ENCODE data around the gene ULK2.

Gene ULK2

DNA sequence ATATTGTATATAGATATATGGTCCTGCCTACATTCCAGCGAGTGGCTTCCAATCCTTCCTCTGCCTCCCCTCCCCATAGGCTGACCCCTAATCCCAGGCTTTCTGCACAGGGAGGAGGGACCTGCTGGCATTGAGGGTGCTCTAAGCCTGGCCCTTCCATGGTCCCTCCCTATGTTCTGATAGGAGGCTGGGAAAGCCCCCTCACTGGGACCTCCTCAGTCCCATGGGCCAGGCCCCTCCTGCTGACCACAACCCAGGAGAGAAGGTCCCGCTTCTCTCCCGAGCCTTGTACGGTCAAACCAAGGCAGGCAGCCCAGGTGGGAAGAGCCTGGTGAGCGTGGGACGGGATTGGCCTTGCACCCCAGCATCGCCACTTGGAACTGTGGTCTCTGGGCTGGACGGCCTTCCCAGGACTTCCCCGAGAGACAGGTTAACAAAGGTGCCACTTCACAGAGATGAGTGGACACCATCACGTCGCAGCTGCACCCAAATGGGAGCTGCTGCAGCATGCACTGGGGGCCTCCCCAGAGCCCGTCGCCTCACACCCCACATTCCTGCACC, 120.5 kb downstream of the ULK2 start:
- DNase-seq (ENCODE audit: low spot score), result no peak

DNA sequence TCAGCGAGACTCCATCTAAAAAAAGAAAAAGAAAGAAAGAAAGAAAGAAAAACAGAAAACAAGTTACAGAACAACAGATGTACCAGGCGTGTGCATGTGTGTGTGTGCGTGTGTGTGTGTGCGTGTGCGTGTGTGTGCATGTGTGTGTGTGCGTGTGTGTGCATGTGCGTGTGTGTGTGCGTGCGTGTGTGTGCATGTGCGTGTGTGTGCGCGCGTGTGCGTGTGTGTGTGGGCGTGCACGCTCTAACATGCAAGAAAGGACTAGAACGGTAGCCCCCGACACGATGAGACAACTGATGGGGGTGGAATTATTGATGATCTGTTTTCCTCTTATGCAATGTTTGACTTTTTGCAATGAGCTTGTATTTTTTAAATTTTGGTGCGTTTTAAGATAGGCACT, 121.2 kb downstream of the ULK2 start:
- no peak for DNase-seq (ENCODE audit: low spot score)

- DNase-seq (ENCODE audit: low spot score), result peak; percentile 94
Observed at GRCh38 chr17:19744922-19745757, 122.6 kb downstream of the ULK2 start.

- no peak for DNase-seq (ENCODE audit: low spot score)
Observed at GRCh38 chr17:19744492-19744891, 123.2 kb downstream of the ULK2 start.

DNA sequence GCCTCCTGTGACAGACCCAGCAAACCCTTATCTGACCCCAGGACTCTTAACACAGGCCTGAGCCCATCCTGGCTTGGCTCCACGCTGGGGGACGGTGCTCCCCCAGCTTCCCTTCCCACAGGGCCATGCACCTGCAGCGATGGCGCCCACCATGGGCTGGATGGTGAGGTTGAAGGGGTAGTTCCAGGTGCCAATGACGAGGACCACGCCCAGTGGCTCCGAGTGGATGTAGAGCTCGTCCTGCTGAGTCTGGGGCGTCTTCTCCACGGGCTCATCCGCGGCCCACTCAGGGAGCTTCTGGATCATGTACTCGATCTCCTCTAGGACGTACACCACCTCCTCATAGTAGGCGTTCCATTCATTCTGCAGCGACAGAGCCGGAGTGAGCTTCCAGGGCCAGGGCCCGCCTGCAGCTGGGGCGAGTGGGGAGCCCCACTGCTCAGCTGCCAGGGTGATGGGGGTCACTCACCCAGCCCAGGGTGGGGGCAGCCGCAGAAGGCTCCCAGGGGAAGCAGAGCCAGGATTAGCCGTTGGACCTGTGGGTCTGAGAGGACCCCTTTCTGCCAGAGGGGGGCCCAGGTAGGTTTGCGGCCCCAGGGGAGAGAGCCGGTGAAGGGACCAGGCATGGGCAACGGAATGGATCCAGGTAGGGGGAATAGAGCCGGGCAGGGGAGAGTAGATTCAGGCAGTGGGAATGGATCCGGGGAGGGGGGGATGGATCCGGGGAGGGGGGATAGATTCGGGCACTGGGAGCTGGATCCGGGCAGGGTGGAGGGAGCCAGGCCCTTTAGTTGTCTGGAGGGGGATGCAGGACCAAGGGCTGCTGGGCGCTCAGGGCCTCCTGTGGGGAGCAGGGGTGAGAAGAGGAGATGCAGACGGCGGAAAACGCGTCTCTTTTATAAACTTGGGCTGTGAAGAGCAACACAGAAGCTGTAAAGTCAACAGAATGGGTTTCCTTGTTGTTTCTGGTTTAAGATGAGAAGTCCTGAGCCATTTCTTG, 124.3 kb downstream of the ULK2 start:
- DNase-seq (ENCODE audit: low spot score), result no peak

DNA sequence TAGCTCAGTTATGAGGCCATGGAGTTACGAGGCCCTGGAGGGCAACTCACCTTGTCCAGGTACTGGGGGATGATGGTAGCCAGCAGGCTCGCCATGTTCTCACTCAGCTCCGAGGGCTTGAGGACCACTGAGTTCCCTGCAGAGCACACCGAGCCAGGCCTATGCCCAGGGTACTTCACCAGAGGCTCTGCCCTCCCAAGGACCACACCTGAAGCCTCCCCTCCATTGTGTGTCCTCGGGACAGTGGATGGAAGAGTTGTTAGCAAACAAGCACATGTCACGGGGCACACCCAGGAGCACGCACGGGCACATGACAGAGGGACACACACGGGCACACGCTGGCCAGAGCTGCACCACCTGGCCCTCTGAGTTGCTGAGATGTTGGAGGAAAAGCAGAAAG, 125.2 kb downstream of the ULK2 start:
- no peak for DNase-seq (ENCODE audit: low spot score)

- DNase-seq (ENCODE audit: low spot score), result no peak
Observed at GRCh38 chr17:19741832-19742457, 125.8 kb downstream of the ULK2 start.

GRCh38 chr17:19740933-19741332, 126.8 kb downstream of the ULK2 start:
- DNase-seq (ENCODE audit: low spot score), result no peak

GRCh38 chr17:19739241-19740201, 128.2 kb downstream of the ULK2 start:
- DNase-seq (ENCODE audit: low spot score), result no peak

DNA sequence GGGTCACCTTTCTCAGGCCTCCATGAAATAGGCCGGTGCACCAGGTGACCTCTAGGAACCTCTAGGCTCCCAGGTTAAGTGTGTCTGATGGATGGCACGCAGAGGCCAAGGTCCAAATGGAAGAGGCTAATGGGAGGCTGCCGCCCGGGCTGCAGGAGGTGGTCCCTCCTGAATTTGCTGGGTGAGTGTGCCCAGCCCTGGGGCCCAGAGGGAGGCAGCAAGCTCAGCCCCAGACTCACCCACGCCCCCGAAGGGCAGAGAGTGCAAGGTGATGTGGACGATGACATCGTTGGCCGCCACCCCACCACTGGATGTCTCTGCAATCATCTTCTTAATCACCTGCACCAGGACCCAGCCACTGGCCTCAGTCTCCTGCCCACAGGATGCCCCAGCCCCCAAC, 129.0 kb downstream of the ULK2 start:
- no peak for DNase-seq (ENCODE audit: low spot score)

GRCh38 chr17:19738073-19738449, 129.7 kb downstream of the ULK2 start:
- no peak for DNase-seq (ENCODE audit: low spot score)

DNA sequence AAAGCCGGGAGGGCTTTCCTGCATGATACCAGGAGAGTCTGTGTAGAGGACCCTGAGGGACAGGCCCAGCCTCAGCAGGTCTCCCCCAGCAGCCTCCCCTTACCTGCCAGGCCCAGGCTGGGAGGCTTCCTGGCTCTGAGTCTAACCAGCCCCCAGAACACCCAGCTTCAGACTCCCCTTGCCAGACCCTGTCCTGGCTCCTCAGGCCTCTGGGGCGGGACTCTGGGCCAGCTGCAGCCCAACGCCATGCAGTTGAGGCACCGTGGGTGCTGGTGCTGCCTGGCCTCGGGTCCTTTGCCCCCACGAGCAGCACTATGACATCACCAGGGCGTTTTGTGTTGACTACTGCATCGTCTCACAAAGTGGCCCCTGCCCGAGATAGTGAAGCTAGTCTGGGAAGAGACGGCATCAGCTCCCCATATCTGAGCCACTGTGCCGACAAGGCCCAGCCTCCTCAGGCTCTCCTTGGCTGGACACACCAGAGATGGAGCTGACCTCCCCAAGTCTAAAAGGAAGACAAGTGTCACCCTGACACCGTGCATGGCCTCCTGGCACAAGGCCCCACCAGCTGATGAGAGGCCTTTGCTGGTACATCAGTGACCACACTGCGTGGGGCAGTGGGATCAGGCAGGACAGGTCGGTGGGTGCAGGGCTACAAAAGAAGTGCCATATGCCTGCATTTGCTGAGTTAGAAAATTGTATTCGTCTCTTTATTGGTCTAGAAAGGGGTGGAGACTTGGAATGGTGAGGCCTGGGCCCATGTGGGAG, 130.2 kb downstream of the ULK2 start:
- no peak for DNase-seq (ENCODE audit: low spot score)

GRCh38 chr17:19736071-19736470, 131.7 kb downstream of the ULK2 start:
- no peak for DNase-seq (ENCODE audit: low spot score)

DNA sequence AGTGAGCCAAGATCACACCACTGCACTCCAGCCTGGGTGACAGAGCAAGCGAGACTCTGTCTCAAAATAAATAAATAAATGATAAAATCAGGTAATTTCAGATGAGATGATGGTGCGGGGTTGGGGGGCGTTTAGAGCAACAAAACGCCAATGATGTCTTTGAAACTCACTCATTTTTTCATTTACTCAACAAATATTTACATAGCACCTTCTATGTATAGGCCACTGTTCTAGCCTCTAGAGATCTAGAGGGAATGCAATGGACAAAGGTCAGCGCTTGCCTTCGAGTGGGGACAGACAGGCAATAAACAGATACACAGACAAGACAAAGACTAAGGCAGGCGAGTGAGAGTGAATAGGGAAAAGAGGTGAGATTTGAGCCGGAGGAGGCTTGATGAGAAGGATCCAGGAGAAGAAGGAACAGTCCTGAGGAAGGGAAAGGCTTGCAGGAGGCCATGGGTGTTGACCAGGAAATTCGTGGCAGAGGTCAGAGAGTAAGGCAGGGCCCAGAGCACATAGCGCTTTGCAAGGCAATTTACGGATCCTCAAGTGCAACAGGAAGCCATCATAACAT, 133.7 kb downstream of the ULK2 start:
- no peak for DNase-seq (ENCODE audit: low spot score)

DNA sequence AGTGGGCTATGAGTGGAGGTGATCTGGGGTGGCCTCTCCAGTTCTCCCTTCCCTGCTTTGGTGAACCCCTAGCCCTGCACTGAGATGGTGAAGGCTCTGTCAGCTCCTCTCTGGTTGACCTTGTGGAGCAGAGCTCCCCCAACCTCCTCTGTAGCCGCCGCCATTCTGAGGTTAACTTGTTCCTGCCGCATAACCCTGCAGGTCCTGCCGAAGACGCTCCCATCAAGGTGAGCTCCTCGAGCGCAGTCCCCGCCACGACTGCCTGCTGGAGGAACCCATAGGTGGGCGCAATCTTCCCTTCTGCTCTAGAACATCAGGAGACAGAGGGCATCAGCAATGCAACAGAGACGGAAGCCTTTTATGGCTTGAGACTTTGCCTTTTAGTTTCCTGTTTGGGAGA, 136.1 kb downstream of the ULK2 start:
- no peak for DNase-seq (ENCODE audit: low spot score)

- DNase-seq (ENCODE audit: low spot score), result no peak
Observed at GRCh38 chr17:19730843-19731242, 136.9 kb downstream of the ULK2 start.

GRCh38 chr17:19729900-19730299, 137.8 kb downstream of the ULK2 start:
- DNase-seq (ENCODE audit: low spot score), result no peak

DNA sequence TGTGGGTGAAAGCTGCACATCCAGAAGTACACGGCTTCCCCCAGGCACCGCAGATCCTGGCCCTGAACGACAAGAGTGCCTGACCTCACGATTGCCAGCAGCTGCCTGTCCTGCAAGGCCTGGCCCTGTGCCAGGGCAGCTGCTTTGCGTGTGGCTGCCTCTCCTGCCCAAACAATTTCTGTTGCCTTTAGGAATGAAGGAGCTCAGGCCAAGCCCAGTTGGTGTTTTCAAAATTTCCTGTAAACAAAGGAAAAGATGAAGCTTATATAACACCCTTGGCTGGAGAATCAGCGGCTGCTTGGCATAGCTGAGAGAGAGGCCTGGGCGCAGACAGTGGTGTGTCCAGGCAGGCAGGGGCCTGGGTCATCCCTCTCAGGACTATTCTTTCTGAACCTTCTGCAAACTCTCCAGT, 139.6 kb downstream of the ULK2 start:
- no peak for DNase-seq (ENCODE audit: low spot score)

DNA sequence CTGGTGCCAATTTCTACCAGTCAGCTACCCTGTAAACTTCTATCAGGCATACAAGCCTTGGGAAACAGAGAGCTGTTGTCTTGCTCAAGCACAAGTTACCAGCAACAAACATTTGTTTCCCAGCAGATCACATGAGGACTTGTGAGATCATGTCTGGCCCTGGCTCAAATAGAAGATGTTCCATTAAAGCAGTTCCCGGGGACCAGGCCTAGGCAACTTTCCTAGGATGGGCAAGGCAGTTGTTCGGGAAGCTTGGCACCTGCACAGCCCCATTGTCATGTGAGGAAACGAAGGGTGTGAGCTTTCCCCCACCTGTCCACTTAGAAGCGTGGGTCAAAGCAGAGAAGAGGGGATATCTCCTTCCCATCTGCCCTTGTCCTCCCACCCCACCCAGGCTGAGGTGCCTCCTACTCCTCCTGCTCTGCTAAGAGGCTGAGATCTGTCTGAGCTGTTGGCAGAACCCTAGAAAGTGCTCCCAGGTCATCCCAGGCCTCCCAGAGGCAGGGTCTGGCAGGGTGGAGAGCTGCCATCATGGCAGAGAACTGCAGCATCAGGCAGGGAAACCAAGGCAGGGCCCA, 140.1 kb downstream of the ULK2 start:
- DNase-seq (ENCODE audit: low spot score), result no peak

All from iPS-NIHi11 (cell line).